H1 (cell line): ENCODE measurements around the gene SYNPO. TPM values are rescaled to one million over a fixed set of nuclear protein-coding genes. Genes with fewer than 3 reads are reported as not detected.

Experiments used
- CTCF ChIA-PET: fragments of 300-600 bp; sonication (Branson Sonifier 250); formaldehyde crosslinking; loops from one replicate; lab custom pipeline; 2021; ENCODE audit not compliant: partially characterized antibody; lab: Charles Lee
- POLR2A ChIA-PET: fragments of 300-600 bp; sonication (Branson Sonifier 250); formaldehyde crosslinking; loops from one replicate; lab custom pipeline; 2021; ENCODE audit warnings: inconsistent platforms; ENCODE audit not compliant: partially characterized antibody; lab: Charles Lee
- DNase-seq, 2 experiments: peaks; one replicate each; pipeline versions ENCODE4 v3.0.0 to v3.0.0-alpha.2; 2010 to 2022; ENCODE audit warnings: low spot score in 2 of 2, low read depth in 1 of 2, mixed read lengths in 1 of 2
- FAIRE-seq: peaks from 2 replicates; lab custom pipeline; 2011; peaks lifted over from hg19 to GRCh38; lab: Jason Lieb, UNC
- H2AFZ ChIP-seq: 2 replicates; pipeline ENCODE4 v1.8.1; 2012; ENCODE audit warnings: low read length, inconsistent platforms
- H2AK5ac ChIP-seq: 2 replicates; pipeline ENCODE4 v1.6.1; 2013; ENCODE audit warnings: low read depth, low read length
- H2BK120ac ChIP-seq: replicated peaks from 2 replicates; pipeline ENCODE3; 2013; ENCODE audit warnings: low read depth, low read length, inconsistent platforms
- H2BK12ac ChIP-seq: 2 replicates; pipeline ENCODE4 v1.6.1; 2013; ENCODE audit warnings: low read depth, low read length
- H2BK15ac ChIP-seq: 2 replicates; pipeline ENCODE4 v1.6.1; 2013; ENCODE audit warnings: low read length
- H2BK20ac ChIP-seq: 2 replicates; pipeline ENCODE4 v1.6.1; 2013; ENCODE audit warnings: low read length
- H2BK5ac ChIP-seq: 2 replicates; pipeline ENCODE4 v1.6.1; 2013; ENCODE audit warnings: low read depth, low read length
- H3K14ac ChIP-seq: 2 replicates; pipeline ENCODE4 v1.6.1; 2013; ENCODE audit warnings: inconsistent platforms; ENCODE audit not compliant: insufficient read length
- H3K18ac ChIP-seq: 2 replicates; pipeline ENCODE4 v1.6.1; 2013; ENCODE audit warnings: low read length; ENCODE audit errors: extremely low read depth
- H3K23ac ChIP-seq: 2 replicates; pipeline ENCODE4 v1.6.1; 2013; ENCODE audit warnings: inconsistent platforms; ENCODE audit not compliant: insufficient read length
- H3K23me2 ChIP-seq: 2 replicates; pipeline ENCODE4 v1.6.1; 2013; ENCODE audit warnings: low read depth, low read length
- H3K27ac ChIP-seq: 2 replicates; pipeline ENCODE4 v1.6.1; 2011; ENCODE audit warnings: low read depth, low read length, inconsistent platforms
- H3K27me3 ChIP-seq, 4 experiments: replicated peaks in 1 of 4; 1 replicate in 1 of 4; 2 replicates in 3 of 4; pipeline versions ENCODE4 v1.6.1 to v1.8.1; 2011 to 2013; ENCODE audit warnings: low read length in 3 of 4, mild to moderate bottlenecking in 3 of 4, inconsistent platforms in 2 of 4, mixed read lengths in 2 of 4, moderate library complexity in 1 of 4; ENCODE audit not compliant: control insufficient read depth in 3 of 4, insufficient read depth in 3 of 4; ENCODE audit errors: extremely low read depth in 1 of 4
- H3K36me3 ChIP-seq, 4 experiments: 2 replicates each; pipeline versions ENCODE4 v1.6.1 to v1.8.1; 2011 to 2013; ENCODE audit warnings: mild to moderate bottlenecking in 4 of 4, low read length in 3 of 4, moderate library complexity in 2 of 4, control low read depth in 1 of 4, inconsistent platforms in 1 of 4; ENCODE audit not compliant: insufficient read depth in 4 of 4, control insufficient read depth in 2 of 4
- H3K4ac ChIP-seq: replicated peaks from 2 replicates; pipeline ENCODE3; 2013; ENCODE audit warnings: low read length, low read depth, mixed read lengths, inconsistent platforms; ENCODE audit not compliant: insufficient read length
- H3K4me1 ChIP-seq, 4 experiments: replicated peaks in 1 of 4; 1 replicate in 1 of 4; 2 replicates in 3 of 4; pipeline versions ENCODE4 v1.6.1 to v1.8.1; 2011 to 2013; ENCODE audit warnings: low read length in 3 of 4, inconsistent platforms in 2 of 4, mixed read lengths in 1 of 4; ENCODE audit not compliant: insufficient read depth in 4 of 4, control insufficient read depth in 3 of 4
- H3K4me2 ChIP-seq, 2 experiments: 2 replicates each; pipeline versions ENCODE4 v1.6.1 to v1.8.1; 2011 to 2013; ENCODE audit warnings: low read depth in 2 of 2, low read length in 2 of 2, control low read depth in 1 of 2, inconsistent platforms in 1 of 2, mild to moderate bottlenecking in 1 of 2; ENCODE audit not compliant: insufficient read depth in 1 of 2
- H3K4me3 ChIP-seq, 4 experiments: fragments of 200-600, 300-600 bp in 1 of 4; sonication (generic), shearing (Covaris generic), sonication (Bioruptor Twin) in 1 of 4; 2 replicates each; pipeline versions ENCODE4 v1.5.1 to v1.8.1; 2011 to 2016; ENCODE audit warnings: low read length in 4 of 4, low read depth in 3 of 4, control low read depth in 2 of 4, inconsistent platforms in 2 of 4, mild to moderate bottlenecking in 2 of 4, mixed read lengths in 1 of 4, moderate library complexity in 1 of 4; ENCODE audit not compliant: insufficient read depth in 2 of 4; ENCODE audit errors: extremely low read depth in 1 of 4
- H3K56ac ChIP-seq: replicated peaks from 2 replicates; pipeline ENCODE3; 2013; ENCODE audit warnings: low read depth, mild to moderate bottlenecking, mixed read lengths, low read length, inconsistent platforms; ENCODE audit not compliant: insufficient read length
- H3K79me1 ChIP-seq: 2 replicates; pipeline ENCODE4 v1.6.1; 2013; ENCODE audit warnings: low read depth, low read length, control low read depth
- H3K79me2 ChIP-seq, 2 experiments: 2 replicates each; pipeline versions ENCODE4 v1.6.1 to v1.8.1; 2012 to 2013; ENCODE audit warnings: low read length in 2 of 2, mild to moderate bottlenecking in 2 of 2, inconsistent platforms in 1 of 2; ENCODE audit not compliant: insufficient read depth in 2 of 2, control insufficient read depth in 1 of 2
- H3K9ac ChIP-seq, 4 experiments: replicated peaks in 1 of 4; 1 replicate in 1 of 4; 2 replicates in 3 of 4; pipeline versions ENCODE4 v1.6.1 to v1.8.1; 2011 to 2013; ENCODE audit warnings: low read depth in 3 of 4, low read length in 3 of 4, control low read depth in 2 of 4, mild to moderate bottlenecking in 2 of 4, moderate library complexity in 2 of 4, inconsistent platforms in 1 of 4; ENCODE audit errors: extremely low read depth in 1 of 4
- H3K9me3 ChIP-seq, 2 experiments: 2 replicates each; pipeline versions ENCODE4 v1.6.1 to v1.8.1; 2012 to 2013; ENCODE audit warnings: mild to moderate bottlenecking in 2 of 2, moderate library complexity in 2 of 2, control low read depth in 1 of 2, inconsistent platforms in 1 of 2, low read depth in 1 of 2, low read length in 1 of 2, mixed read lengths in 1 of 2; ENCODE audit not compliant: insufficient read depth in 2 of 2
- H4K20me1 ChIP-seq, 2 experiments: replicated peaks in 1 of 2; 2 replicates each; pipeline versions ENCODE3 to v1.8.1; 2011 to 2013; ENCODE audit warnings: inconsistent platforms in 2 of 2, low read length in 2 of 2, mild to moderate bottlenecking in 1 of 2; ENCODE audit not compliant: insufficient read depth in 2 of 2, control insufficient read depth in 1 of 2
- H4K5ac ChIP-seq: 2 replicates; pipeline ENCODE4 v1.6.1; 2013; ENCODE audit warnings: low read length, low read depth, mixed read lengths, inconsistent platforms; ENCODE audit not compliant: insufficient read length
- H4K8ac ChIP-seq: 2 replicates; pipeline ENCODE4 v1.8.0; 2013; ENCODE audit warnings: mild to moderate bottlenecking, moderate library complexity, low read length, inconsistent platforms; ENCODE audit not compliant: insufficient read depth; ENCODE audit errors: extremely low read depth
- H4K91ac ChIP-seq: replicated peaks from 2 replicates; pipeline ENCODE3; 2013; ENCODE audit warnings: low read length, mixed read lengths, inconsistent platforms; ENCODE audit not compliant: insufficient read length
- KDM1A ChIP-seq: fragments of 200-600, 300-600 bp; sonication (generic); IDR thresholded peaks from 2 replicates; pipeline ENCODE4 v1.7.1; 2016; ENCODE audit warnings: mild to moderate bottlenecking, low read length, borderline replicate concordance
- TAF1 ChIP-seq: IDR thresholded peaks from 2 replicates; pipeline ENCODE4 v1.6.1; 2011; ENCODE audit warnings: mild to moderate bottlenecking, low read depth, low read length
- WGBS, 2 experiments: shearing (Covaris generic) in 1 of 2; methylation state at CpG; one replicate each; pipeline versions ENCODE4 v1.1.6 to v1.1.7; 2013 to 2015; ENCODE audit warnings: low lambda C conversion rate in 2 of 2, mixed read lengths in 2 of 2, inconsistent platforms in 1 of 2, low coverage in 1 of 2, missing lambda C conversion rate in 1 of 2; ENCODE audit not compliant: insufficient replicate concordance in 2 of 2, insufficient coverage in 1 of 2, insufficient read length in 1 of 2; ENCODE audit errors: extremely low coverage in 1 of 2, missing lambda C conversion rate in 1 of 2; 5-methylcytosine and 5-hydroxymethylcytosine counted together
- polyA plus RNA-seq, 7 experiments: library from polyadenylated mRNA; depleted of rRNA in 3 of 7; stranded (reverse) in 5 of 7; unstranded in 2 of 7; fragments of >200 nt in 5 of 7; fragments of 200-250 nt in 2 of 7; gene quantifications; 1 replicate in 5 of 7; 2 replicates in 1 of 7; 4 replicates in 1 of 7; pipeline versions ENCODE4 v1.2.1 to v1.2.3, GENCODE V29; 2011 to 2013; ENCODE audit warnings: missing spikeins in 2 of 7, mixed read lengths in 2 of 7
- total RNA-seq: library from RNA; stranded (reverse); fragmentation: NEBNext Ultra II Directional; extraction: Animal tissue kit (Norgen Biotek cat#: 25700); gene quantifications from 2 replicates; pipeline ENCODE4 v1.2.1, GENCODE V29; 2021

SYNPO gene
- total and polyA plus RNA-seq, 2 of the 8 experiments (the other 6 are each of a cell fraction or from before 2014, with no cell fraction given) = 2.3 TPM

- Histone ChIP-seq H3K27me3 (no peaks in the 10 kb centered on the region; a peak in 1 of 7 replicates), H3K56ac (no peak overlapping the region), H3K4me3 (no peak overlapping the region), H4K8ac (peak overlapping the region; percentile 43; the same call in 1 of the 2 replicates), H3K9ac (no peak overlapping the region), H4K20me1 (peaks cover 0 to 2% of the 10 kb centered on the region in 2 experiments), H4K91ac (peak overlapping the region; percentile 26), H2BK15ac (0 out of 2 replicates have a peak overlapping the region, but pooled peaks have one; percentile 29), H3K4ac (no peak overlapping the region), H2BK120ac (no peak overlapping the region), H2BK5ac (no peak overlapping the region), H3K4me2 (no peak overlapping the region), H2AFZ (no peak overlapping the region), H3K79me1 (no peaks in the 10 kb centered on the region), H2BK20ac (0 out of 2 replicates have a peak overlapping the region, but pooled peaks have one; percentile 97), H3K23ac (no peak overlapping the region), H3K79me2 (no peaks in the 10 kb centered on the region), H4K5ac (no peak overlapping the region), H3K36me3 (no peaks in the 10 kb centered on the region), H3K9me3 (no peaks in the 10 kb centered on the region), H3K27ac (no peak overlapping the region), H3K14ac (no peak overlapping the region), H2AK5ac (no peak overlapping the region), H3K4me1 (peaks cover 0 to 11% (median 2%) of the 10 kb centered on the region in 4 experiments; a peak in 4 of 7 replicates), H2BK12ac (0 out of 2 replicates have a peak overlapping the region, but pooled peaks have one; percentile 3), H3K18ac (no peak overlapping the region), H3K23me2 (peaks cover 2% of the 10 kb centered on the region; the same call in 1 of the 2 replicates)
- peak; percentile 20; the same call in 1 of the 2 replicates for TF ChIP-seq KDM1A
- no peak for TF ChIP-seq TAF1
- POLR2A ChIA-PET = interaction anchor here (8.2 kb wide), 1 partner anchor 13 kb away, joined by 70 read pairs; no protein-coding TSS in a partner anchor
- CTCF ChIA-PET = interaction anchor here (0.5 to 20.1 kb wide), 10 partner anchors 14 to 218 kb away, joined by 3 to 303 read pairs (median 4); partner anchors contain the start of genes RBM22 and SYNPO
- FAIRE-seq (no peak), DNase-seq (no peak)
- 88% methylated on average over 11 of the region's 11 CpGs; no CpG with 5 or more reads in 1 of the 2 experiments for WGBS, 2 experiments
Observed at GRCh38 chr5:150659360-150660107, 19.1 kb downstream of the SYNPO start.
